ENCODE results near the gene CAB39.

- TF ChIP-seq MYC (IDR thresholded peaks at IDR 0.05; ENCODE audit: low read depth, low read length) (no peak), EZH2 (IDR thresholded peaks at IDR 0.05; ENCODE audit: borderline replicate concordance, low read depth, low read length, severe bottlenecking) (no peak), CTCF (IDR thresholded peaks at IDR 0.05; ENCODE audit: extremely low read depth in 1 of 2, insufficient read depth in 1 of 2, low read depth in 1 of 2, low read length in 2 of 2) (no peak), POLR2AphosphoS5 (IDR thresholded peaks at IDR 0.05; ENCODE audit: insufficient read depth, low read depth, low read length) (no peak), POLR2A (IDR thresholded peaks at IDR 0.05; ENCODE audit: low read depth, low read length) (no peak), MAX (IDR thresholded peaks at IDR 0.05; ENCODE audit: insufficient read depth, insufficient read length) (no peak), JUN (IDR thresholded peaks at IDR 0.05; ENCODE audit: borderline replicate concordance, insufficient read depth, insufficient read length, low read depth) (no peak)
Observed at GRCh38 chr2:230842473-230842872, 129.8 kb downstream of the CAB39 start.

Data from endothelial cell of umbilical vein (primary cell).